ENCODE results near the gene PLA2G6. TPM values are rescaled to one million over a fixed set of nuclear protein-coding genes. Genes with fewer than 3 reads are reported as not detected.

The PLA2G6 gene
- total RNA-seq, 2 donors from 2014 or later, result 61.5 to 138 TPM

- DNase-seq (ENCODE audit: low spot score), result no peak
- H3K4me1 ChIP-seq (replicated peaks), result no peaks in the 10 kb centered on the region
- no peaks in the 10 kb centered on the region for H3K27me3 ChIP-seq (replicated peaks; ENCODE audit: insufficient read depth)
- intact Hi-C loops (cut with DNase I), result no loop called here
- H3K4me3 ChIP-seq, result no peak overlapping the region
- H3K27ac ChIP-seq, result no peak overlapping the region
- WGBS, result 56% methylated on average over 9 of the region's 9 CpGs
- H3K36me3 ChIP-seq, result no peaks in the 10 kb centered on the region
- no peaks in the 10 kb centered on the region for H3K9me3 ChIP-seq
- TF ChIP-seq CTCF (IDR thresholded peaks at IDR 0.05) (no peak), POLR2AphosphoS5 (IDR thresholded peaks at IDR 0.05) (no peak), POLR2A (IDR thresholded peaks at IDR 0.05) (no peak)
Observed at GRCh38 chr22:38098410-38099249, 83.0 kb downstream of the PLA2G6 start.

GRCh38 chr22:38097557-38098409, 83.8 kb downstream of the PLA2G6 start:
- DNase-seq (ENCODE audit: low spot score), result no peak
- Histone ChIP-seq H3K4me3 (no peak overlapping the region), H3K4me1 (replicated peaks) (no peaks in the 10 kb centered on the region), H3K27ac (no peak overlapping the region), H3K9me3 (no peaks in the 10 kb centered on the region), H3K27me3 (replicated peaks; ENCODE audit: insufficient read depth) (no peaks in the 10 kb centered on the region), H3K36me3 (no peaks in the 10 kb centered on the region)
- TF ChIP-seq CTCF (IDR thresholded peaks at IDR 0.05), result peak in 1 of 4 experiments; percentile 12
- no peak for TF ChIP-seq POLR2AphosphoS5 (IDR thresholded peaks at IDR 0.05)
- intact Hi-C loops (cut with DNase I), result no loop called here
- 50% methylated on average over 32 of the region's 32 CpGs for WGBS

- no peak for TF ChIP-seq CTCF (IDR thresholded peaks at IDR 0.05)
- TF ChIP-seq POLR2AphosphoS5 (IDR thresholded peaks at IDR 0.05), result no peak
- no peak for TF ChIP-seq POLR2A (IDR thresholded peaks at IDR 0.05)
- 85% methylated on average over 10 of the region's 15 CpGs for WGBS
- Histone ChIP-seq H3K27ac (no peak overlapping the region), H3K9me3 (no peaks in the 10 kb centered on the region), H3K4me1 (replicated peaks) (no peaks in the 10 kb centered on the region), H3K27me3 (replicated peaks; ENCODE audit: insufficient read depth) (no peaks in the 10 kb centered on the region), H3K4me3 (no peak overlapping the region), H3K36me3 (no peaks in the 10 kb centered on the region)
- intact Hi-C loops (cut with DNase I), result no loop called here
- DNase-seq (ENCODE audit: low spot score), result no peak
Observed at GRCh38 chr22:38097058-38097457, 84.6 kb downstream of the PLA2G6 start.

- Histone ChIP-seq H3K36me3 (no peaks in the 10 kb centered on the region), H3K27ac (no peak overlapping the region), H3K9me3 (no peaks in the 10 kb centered on the region), H3K4me3 (no peak overlapping the region), H3K4me1 (replicated peaks) (no peaks in the 10 kb centered on the region), H3K27me3 (replicated peaks; ENCODE audit: insufficient read depth) (no peaks in the 10 kb centered on the region)
- intact Hi-C loops (cut with DNase I), result no loop called here
- no peak for DNase-seq (ENCODE audit: low spot score)
- TF ChIP-seq POLR2AphosphoS5 (IDR thresholded peaks at IDR 0.05) (no peak), CTCF (IDR thresholded peaks at IDR 0.05) (no peak), POLR2A (IDR thresholded peaks at IDR 0.05) (no peak)
- WGBS, result 24% methylated on average over 26 of the region's 34 CpGs
Observed at GRCh38 chr22:38089474-38089851, 92.2 kb downstream of the PLA2G6 start.

Data from prostate gland (tissue), 2 donors.